Measurements from ENCODE around the gene RPSA. TPM values are rescaled to one million over a fixed set of nuclear protein-coding genes. Genes with fewer than 3 reads are reported as not detected.

The RPSA gene
- total RNA-seq, 4 donors from 2014 or later: 644 to 857 (median 730) TPM

- in situ Hi-C loops (cut with MboI; ENCODE audit: low sequenced_read_pairs in 4 of 4): no loop called here
- intact Hi-C loops (cut with DNase I; ENCODE audit: low total_unique reads): no loop called here
- H3K27ac ChIP-seq: peak overlapping the region in 2 of 4 donors; percentile 16 to 41
- no peaks in the 10 kb centered on the region for H3K27me3 ChIP-seq
- no peak for TF ChIP-seq CTCF (IDR thresholded peaks at IDR 0.05 in 4 of 5, conservative IDR thresholded peaks at IDR 0.05 in 1 of 5)
- no peak for TF ChIP-seq POLR2A (IDR thresholded peaks at IDR 0.05)
- H3K4me3 ChIP-seq: no peak overlapping the region
- H3K4me1 ChIP-seq: no peaks in the 10 kb centered on the region
- ATAC-seq (no peak), DNase-seq (no peak)
- H3K36me3 ChIP-seq: no peaks in the 10 kb centered on the region
- H3K9me3 ChIP-seq: no peaks in the 10 kb centered on the region
Measured at GRCh38 chr3:39429466-39429865, 22.9 kb downstream of the RPSA start.

GRCh38 chr3:39432342-39432741 is 25.8 kb downstream of the RPSA start:
- Histone ChIP-seq H3K9me3 (no peaks in the 10 kb centered on the region), H3K36me3 (no peaks in the 10 kb centered on the region), H3K27ac (no peak overlapping the region), H3K27me3 (no peaks in the 10 kb centered on the region), H3K4me3 (no peak overlapping the region), H3K4me1 (no peaks in the 10 kb centered on the region)
- TF ChIP-seq POLR2A (IDR thresholded peaks at IDR 0.05): no peak
- TF ChIP-seq CTCF (IDR thresholded peaks at IDR 0.05 in 4 of 5, conservative IDR thresholded peaks at IDR 0.05 in 1 of 5): no peak
- DNase-seq (no peak), ATAC-seq (no peak)
- intact Hi-C loops (cut with DNase I; ENCODE audit: low total_unique reads) (no loop called here), in situ Hi-C loops (cut with MboI; ENCODE audit: low sequenced_read_pairs in 4 of 4) (no loop called here)

- ATAC-seq: no peak
- Histone ChIP-seq H3K27me3 (no peaks in the 10 kb centered on the region), H3K36me3 (no peaks in the 10 kb centered on the region), H3K4me3 (no peak overlapping the region), H3K27ac (peak overlapping the region in 3 of 4 donors; percentile 40 to 53 (median 52)), H3K9me3 (no peaks in the 10 kb centered on the region), H3K4me1 (no peaks in the 10 kb centered on the region)
- intact Hi-C loops (cut with DNase I; ENCODE audit: low total_unique reads) (no loop called here), in situ Hi-C loops (cut with MboI; ENCODE audit: low sequenced_read_pairs in 4 of 4) (no loop called here)
- no peak for TF ChIP-seq CTCF (IDR thresholded peaks at IDR 0.05 in 4 of 5, conservative IDR thresholded peaks at IDR 0.05 in 1 of 5)
- TF ChIP-seq POLR2A (IDR thresholded peaks at IDR 0.05): no peak
- no peak for DNase-seq
Measured at GRCh38 chr3:39433642-39434041, 27.1 kb downstream of the RPSA start.

GRCh38 chr3:39434574-39434973 is 28.1 kb downstream of the RPSA start:
- no peaks in the 10 kb centered on the region for H3K27me3 ChIP-seq
- no peaks in the 10 kb centered on the region for H3K9me3 ChIP-seq
- no peak overlapping the region for H3K27ac ChIP-seq
- in situ Hi-C loops (cut with MboI; ENCODE audit: low sequenced_read_pairs in 4 of 4) (no loop called here), intact Hi-C loops (cut with DNase I; ENCODE audit: low total_unique reads) (no loop called here)
- no peaks in the 10 kb centered on the region for H3K36me3 ChIP-seq
- H3K4me1 ChIP-seq: no peaks in the 10 kb centered on the region
- no peak overlapping the region for H3K4me3 ChIP-seq
- no peak for ATAC-seq
- TF ChIP-seq CTCF (IDR thresholded peaks at IDR 0.05 in 4 of 5, conservative IDR thresholded peaks at IDR 0.05 in 1 of 5): no peak
- no peak for TF ChIP-seq POLR2A (IDR thresholded peaks at IDR 0.05)
- no peak for DNase-seq

Data from gastrocnemius medialis (tissue), 4 donors.